ENCODE results near the gene RERE.

Gene RERE

DNA sequence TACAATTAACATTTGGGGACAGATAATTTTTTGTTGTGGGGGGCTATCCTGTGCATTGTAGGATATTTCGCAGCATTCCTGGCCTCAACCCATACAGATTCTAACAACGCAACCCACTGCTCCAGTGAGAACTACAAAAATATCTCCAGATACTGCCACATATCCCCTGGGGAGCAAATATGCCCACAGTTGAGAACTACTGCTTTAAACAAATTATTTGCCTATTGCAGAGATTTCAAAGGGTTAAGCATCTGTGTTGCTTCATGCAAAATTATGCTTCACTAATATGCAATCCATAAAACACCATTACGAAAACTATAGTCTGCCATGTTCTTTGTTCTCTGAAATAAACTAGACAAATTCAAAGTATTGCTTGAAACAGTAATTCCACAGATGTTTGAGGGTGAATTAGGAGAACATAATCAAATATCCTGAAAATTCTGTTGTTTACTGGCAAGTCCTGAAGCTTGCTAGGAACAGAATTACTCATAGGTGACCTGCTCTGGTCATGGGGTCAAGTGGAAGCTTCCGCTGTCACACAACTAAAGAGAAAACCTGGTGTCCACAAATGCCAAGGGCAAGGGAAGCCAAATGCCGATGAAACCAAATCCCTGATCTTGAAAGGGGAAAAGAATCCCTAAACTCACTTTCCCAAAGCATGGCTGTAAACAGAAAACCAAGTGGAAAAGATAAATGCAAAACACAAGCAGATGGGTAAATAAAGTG is 149.4 kb downstream of the RERE start:
- no peak for DNase-seq (ENCODE audit: low read depth in 2 of 2)

DNA sequence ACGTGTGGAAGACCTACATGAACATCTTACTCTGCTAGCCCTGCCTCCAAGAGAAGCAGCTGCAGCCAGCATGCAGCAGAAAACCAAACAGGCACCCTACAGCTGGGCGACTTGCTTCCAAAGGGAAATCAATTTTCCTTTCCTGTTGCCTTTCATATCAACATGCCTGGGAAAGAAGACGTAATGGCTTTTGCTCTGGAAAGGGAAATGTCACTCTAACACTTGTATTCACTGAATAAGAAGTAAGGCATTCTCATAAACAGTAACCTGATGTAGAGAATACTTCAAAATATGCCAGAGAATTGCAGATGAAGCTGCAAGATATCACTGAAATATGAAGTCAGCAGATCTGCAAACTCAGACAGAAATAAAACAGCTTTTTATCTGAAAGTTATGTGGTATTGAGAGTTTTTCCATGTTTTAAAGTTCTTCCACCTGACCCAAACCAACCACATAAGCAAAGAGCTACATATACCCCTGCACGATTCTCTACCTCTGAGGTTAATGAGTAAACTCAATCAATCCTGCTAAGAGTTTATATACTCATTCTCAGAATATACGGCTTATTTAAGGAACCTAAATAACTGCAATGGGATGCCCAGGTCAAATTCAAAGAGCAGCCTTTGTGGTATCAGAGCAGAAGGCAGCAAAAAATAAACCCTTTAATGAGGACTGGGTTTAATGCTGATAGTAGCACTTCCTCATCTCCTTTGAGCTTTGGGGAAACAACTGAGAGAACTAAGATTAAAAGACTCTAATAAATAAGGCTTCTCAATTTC is 150.9 kb downstream of the RERE start:
- DNase-seq (ENCODE audit: low read depth in 2 of 2), result no peak

DNA sequence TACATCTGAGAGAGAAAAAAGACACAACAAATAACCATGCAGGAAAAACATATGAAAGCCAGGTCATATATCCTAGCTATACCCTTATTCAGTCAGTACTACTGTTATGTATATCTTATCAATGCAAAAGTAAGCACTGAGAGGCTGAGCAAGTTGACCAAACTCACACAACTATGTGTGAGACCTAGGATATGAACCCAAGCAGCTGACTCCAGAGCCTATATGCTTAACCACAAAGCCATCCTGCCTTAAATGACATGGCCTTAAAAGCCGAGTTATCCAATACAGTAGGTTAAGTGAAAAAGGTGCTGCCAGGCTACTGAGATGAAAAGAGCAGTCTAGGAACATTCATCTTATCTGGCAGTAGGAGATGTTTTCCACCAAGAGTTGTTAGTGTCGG is 151.6 kb downstream of the RERE start:
- no peak for DNase-seq (ENCODE audit: low read depth in 2 of 2)

DNA sequence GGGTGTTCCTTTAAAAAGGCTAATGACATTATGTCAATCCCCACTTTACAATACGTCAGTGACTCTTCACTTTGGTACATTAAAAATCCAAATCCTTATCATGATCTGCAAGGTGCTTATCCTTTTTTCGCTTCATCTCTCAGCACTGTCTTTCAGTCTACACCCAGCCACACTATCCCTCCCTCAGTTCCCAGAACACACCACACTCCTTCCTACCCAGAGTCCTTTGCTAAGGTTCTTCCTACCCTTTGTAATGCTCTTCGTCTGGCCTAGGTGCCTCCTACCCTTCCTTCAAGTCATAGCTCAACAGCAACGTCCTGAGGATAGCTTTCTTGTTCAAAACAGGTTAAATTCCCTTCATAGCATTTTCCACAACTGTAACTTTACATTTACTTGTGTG is 152.6 kb downstream of the RERE start:
- DNase-seq (ENCODE audit: low read depth in 2 of 2), result no peak

DNA sequence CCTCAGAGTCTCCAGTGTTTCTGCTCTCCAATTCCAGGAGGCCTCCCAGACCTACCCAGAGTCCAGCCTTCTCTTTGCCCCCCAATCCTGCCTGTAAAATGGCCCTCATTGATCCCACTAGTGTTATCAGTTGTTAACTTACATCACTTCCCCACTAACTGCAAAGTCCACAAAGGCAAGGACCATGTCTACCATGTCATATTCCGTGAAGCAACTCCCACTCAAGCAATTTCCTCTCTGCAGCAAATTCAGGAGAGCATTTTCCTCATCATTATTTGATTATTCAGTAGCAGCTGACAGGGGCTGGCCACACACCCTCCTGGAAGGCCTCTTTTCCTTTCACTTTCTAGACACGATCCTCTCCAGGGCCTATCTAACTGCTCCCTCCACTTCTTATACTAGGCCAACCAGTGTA is 153.5 kb downstream of the RERE start:
- DNase-seq (ENCODE audit: low read depth in 2 of 2), result no peak

DNA sequence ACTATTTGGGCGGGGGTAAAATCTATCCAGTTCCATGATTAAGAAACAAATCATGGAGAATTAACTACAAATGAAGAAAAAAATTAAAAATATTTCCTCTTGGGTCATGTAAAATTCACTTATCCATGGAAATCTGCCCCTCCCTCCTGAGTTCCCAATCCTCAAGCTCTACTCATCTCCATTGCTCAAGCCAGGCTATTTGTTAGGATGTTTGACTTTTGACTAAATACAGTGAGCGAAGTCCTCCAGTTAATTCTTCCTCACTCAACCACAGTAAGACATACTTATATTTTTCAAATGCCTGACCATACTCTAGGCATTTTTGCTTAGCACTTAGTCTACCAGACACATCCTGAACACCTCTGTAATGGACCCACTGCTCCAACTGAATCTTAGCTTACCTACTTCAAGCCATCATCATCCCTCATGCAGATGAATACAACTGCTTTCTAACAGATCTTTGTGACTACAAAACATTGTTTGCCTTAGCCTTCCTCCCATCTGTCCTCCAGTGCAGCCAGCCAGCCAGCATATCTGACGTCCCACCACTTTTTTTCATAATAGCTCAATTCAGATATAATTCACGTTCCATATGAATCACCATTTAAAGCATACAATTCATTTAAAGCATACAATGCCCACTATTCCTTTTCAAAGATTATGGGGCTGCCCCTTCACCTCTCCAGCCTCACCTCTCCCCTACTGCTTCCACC is 154.2 kb downstream of the RERE start:
- DNase-seq (ENCODE audit: low read depth in 2 of 2), result no peak

DNA sequence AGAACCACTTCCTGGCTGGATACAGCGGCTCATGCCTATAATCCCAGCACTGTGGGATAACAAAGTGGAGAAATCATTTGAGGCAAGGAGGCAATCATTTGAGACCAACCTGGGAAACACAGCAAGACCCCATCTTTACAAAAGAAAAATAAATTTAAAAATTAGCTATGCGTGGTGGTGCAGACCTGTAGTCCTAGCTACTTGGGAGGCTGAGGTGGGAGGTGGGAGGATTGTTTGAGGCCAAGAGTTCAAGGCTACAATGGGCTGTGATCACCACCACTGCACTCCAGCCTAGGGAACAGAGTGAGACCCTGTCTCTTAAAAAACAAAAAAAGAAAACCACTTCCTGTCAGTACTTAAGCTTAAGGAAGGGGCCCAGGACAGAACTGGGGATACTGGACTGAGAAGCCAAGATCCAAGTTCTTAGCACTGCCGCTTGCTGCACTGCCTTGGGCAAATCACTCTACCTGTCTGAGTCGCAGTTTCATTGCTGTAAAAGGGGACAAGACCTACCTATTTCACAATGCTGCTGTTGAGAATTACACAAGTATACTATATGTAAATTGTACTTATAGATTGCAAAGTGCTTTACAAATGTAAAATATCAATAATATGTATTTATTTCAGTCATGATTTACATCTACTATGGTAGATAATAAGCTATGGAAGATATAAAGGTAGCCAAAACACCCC is 154.9 kb downstream of the RERE start:
- DNase-seq (ENCODE audit: low read depth in 2 of 2), result no peak

DNA sequence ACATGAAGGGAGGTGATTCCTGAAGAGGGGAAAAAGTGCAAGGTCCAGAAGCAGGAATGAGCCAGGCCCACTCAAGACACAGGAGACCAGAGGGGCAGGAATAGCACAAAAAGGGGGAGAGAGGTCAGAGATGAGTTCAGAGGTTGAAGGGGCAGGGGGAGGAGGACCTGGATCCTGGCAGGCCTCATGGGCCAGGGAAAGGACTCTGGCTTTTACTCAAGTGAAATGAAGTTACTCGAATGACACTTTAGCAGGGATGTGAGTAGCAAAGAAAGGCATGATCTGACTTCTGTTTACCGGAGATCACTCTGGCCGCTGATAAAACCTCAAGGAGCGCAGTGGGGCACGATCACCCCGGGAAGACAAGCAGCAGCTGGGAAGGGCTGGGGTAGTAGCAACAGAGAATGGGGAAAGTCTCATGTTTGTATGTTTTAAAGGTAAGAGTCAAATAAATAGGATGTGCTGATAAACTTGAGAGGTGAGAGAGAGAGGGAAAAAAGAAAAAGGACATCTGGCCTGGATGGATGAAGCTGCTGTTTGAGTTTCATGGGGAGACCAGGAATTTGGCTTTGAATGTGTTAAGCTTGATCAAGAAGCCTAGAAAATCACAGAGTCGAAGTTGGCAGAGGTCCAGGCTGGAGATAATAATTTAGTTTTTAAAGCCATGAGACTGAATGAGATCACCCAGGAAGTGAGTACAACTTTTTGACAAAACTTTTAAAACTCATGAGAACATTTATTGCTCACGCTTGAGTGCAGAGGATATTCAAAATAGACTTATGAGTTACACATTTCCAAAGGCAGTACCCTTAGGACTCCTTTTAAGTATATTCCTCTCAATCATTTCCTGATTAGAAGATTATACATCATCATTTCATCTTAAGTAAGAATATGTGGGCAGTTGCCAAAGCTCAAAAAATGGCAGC is 156.0 kb downstream of the RERE start:
- no peak for DNase-seq (ENCODE audit: low read depth in 2 of 2)

DNA sequence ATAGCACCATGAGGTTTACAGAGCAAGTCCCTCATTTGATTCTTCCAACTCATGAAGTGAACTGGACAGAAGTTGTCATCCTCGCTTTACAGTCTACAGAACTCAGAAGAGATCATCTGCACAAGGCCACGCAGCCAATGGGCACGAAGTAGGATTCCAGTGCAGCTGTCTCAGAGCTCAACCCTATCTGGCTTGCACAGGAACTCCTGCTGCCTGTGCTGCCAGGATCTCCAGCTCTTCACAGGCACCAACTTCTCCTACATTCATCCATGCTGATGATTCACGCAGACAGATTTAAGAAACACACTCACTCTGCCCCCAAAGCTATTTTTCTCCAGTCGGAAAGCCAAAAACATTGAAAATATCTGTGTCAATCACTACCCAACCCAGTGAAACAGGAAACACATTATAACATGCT is 157.0 kb downstream of the RERE start:
- DNase-seq (ENCODE audit: low read depth in 2 of 2), result no peak

DNA sequence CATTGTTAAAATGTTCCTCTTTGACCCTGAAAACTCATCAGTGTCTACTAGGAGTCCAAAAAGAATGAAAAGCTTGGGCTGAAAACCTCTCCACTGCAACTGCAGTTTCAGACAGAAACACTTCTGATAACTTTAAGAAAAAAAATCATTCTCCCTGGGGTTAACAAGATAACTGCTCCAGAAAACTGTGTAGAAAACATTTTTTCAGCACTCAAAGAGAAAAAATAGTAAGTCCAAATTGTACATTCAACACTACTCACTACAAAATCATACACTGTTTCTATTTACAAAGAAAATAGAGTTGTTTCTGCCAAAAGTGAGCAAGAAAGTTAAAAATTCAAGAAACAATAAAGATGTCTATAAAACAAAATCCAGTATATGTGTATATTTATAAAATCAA is 157.8 kb downstream of the RERE start:
- DNase-seq (ENCODE audit: low read depth in 2 of 2), result no peak

DNA sequence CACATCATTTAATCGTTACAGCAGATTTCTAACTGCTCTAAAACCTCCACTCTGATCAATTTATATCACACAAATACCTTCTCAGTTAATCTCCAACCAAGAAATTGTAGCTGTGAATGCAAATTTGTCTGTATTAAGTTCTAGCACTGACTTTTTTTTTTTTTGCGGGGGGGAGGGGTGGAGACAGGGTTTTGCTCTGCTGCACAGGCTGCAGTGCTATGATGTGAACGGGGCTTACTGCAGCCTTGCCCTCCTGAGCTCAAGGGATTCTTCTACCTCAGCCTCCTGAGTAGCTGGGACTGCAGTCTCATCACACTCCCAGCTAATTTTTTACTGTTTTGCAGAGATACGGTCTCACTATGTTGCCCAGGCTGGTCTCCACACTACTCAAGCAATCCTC is 163.6 kb downstream of the RERE start:
- no peak for DNase-seq (ENCODE audit: low read depth in 2 of 2)

DNA sequence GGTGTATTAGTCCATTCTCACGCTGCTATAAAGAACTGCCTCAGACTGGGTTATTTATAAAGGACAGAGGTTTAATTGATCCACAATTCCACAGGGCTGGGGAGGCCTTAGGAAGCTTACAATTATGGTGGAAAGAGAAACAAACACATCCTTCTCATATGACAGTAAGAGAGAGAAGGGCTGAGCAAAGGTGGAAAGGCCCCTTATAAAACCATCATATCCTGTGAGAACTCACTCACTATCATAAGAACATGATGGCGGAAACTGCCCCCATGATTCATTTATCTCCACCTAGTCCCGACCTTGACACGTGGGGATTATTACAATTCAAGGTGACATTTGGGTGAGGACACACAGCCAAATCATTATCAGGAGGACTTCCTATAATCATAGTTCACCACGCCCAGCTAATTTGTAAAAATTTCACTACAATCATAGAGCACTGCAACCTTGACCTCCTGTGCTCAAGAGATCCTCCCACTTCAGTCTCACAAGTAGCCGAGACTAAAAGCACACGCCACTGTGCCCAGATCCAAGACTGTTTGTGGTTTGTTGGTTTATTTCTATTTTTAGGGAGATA is 164.9 kb downstream of the RERE start:
- DNase-seq (ENCODE audit: low read depth in 2 of 2), result no peak

DNA sequence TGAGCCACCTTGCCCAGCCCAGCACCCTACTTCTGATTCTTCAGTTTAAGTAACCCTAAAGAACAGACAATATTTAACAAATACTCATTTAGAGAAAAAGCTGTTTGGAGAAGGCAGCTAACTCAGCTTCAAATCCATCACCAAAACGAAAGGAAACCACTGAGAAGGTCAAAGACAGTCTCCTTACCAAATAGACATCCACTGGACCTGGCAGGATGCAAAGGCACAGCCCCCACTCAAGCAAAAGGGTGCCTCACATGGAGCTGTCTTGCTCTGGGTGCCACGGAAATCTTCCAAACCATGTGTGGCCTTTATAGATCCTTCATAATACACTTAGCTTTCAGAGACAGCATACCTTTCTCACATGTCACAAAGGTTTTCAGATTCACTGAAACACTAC is 165.5 kb downstream of the RERE start:
- DNase-seq (ENCODE audit: low read depth in 2 of 2), result no peak

DNA sequence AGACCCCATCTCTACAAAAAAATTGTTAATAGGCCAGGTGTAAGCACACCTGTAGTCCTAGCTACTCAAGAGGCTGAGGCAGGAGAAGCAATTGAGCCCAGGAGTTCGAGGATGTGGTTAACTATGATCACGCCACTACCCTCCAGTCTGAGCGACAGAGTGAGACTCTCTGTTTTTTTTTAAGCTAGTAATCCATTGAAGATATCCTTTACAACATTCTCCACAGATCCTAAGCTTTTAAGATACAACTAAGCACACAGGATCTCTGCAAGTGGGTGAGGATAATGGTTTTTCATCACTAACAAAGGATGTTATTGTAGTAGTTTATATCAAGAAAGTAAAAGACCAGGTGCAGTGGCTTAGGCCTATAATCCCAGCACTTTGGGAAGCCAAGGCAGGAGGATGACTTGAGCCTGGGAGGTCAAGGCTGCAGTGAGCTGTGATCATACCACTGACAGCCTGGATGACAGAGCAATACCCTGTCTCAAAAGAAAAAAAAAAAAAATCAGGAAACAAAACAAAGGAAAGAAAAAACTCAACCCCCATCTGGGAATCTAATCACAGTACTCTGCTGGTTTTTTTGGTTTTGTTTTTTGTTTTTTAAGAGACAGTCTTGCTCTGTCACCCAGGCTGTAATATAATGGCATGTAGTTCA is 166.1 kb downstream of the RERE start:
- no peak for DNase-seq (ENCODE audit: low read depth in 2 of 2)

DNA sequence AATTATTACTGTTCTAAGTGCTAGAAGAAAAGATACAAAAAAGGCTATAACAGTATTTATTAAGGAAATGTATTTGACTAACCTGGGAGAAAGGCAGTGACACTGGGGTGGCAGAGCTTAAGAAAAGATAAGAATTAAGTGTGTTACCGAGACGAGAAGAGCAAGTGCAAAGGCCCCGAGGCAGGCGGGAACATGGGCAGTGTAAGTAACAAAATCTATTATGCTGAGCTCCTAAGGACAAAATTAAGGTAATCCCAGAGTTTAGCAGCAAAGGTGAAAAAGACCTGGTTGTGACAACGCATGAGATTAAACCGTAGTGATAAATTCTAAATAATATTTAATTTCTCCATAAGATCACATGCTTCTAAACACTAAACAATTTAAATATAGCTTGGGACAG is 167.6 kb downstream of the RERE start:
- no peak for DNase-seq (ENCODE audit: low read depth in 2 of 2)

DNA sequence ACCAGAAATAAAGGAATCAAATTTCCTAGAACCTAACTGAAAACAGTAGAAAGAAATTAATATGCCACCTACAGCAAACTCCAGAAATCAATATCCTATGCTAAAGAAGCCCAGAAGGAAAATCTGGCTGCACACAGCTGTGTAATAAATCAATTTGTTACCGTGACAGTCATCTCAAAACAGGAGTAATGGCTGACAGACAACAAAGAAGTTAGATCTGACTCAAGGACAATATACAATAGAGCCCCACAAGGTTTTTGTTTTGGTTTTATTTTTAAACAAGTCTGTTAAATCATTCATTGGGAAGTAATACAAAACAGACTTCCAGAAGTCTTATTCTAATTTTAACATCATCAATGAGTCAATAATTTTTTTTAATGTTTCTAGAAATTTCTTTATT is 168.4 kb downstream of the RERE start:
- DNase-seq (ENCODE audit: low read depth in 2 of 2), result no peak

DNA sequence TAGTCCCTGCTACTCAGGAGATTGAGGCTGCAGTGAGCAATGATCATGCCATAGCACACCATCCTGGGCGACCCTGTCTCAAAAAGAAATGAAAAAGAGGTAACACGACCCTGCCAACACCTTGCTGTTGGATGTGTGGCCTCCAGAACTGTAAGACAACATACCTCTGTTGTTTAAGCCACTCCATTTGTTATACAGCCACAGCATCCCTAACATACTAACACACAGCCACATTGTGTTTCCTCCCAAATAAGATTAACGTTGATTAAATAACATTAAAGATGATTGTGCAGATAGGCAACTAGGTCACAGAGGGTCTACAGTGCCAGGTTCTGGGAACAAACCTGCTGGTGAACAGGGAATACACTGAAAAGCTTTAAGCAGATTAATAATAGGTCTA is 170.4 kb downstream of the RERE start:
- no peak for DNase-seq (ENCODE audit: low read depth in 2 of 2)

DNA sequence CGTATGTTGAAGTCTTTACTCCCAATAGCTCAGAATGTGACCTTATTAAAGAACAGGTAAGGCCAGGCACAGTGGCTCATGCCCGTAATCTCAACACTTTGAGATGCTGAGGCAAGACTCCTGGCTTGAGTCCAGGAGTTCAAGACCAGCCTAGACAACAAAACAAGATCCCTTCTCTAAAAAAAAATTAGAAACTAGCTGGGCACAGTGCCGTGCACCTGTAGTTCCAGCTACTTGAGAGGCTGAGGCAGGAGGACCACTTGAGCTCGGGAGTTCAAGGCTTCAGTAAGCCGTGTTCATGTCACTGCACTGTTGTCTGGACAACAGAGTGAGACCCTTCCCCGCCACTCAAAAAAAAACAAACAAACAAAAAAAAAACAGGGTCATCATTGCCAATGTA is 171.3 kb downstream of the RERE start:
- no peak for DNase-seq (ENCODE audit: low read depth in 2 of 2)

DNA sequence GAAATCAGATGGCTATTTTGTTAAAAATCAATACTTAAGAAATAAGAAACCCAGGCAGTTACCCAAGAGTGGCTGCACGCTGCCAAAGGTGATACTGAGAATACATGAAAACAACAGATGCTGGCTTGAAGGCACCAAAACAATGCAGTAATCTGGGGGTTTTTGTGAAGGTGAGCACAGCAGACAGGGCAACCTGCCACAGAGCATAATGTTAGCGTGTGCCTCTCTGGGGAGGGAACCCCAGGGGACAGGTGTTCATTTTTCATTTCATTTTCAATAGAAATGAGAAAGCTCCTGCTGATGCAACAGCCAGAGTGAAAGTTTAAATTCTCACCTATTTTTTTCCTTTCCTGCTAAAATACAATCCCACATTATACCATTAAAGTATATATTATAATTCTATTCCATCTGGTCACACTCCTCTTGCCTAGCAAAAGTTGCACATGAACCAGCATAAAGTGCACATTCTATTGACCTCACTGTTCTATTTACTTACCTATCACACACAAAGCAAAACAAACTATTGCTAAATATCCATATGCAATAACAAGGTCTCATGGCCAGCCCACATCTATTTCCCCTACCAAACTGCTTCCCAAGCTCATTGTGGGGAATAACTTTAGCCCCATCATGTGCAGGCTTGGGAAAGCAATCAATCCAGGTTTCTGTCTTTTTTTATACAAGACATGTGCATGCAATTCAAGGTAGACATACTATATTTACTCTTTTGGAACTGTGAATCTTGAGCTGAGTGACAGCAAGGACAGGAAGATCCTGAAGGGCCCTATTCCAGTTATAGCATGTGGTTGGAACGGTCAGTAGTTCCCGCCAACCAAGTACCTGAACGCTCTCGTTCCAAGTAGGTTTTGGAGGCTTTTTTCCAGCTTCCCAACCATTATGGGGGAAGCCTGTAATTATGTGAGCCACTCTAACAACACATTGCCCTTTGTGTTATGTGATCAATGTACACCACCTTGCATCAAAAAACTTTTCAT is 173.6 kb downstream of the RERE start:
- no peak for DNase-seq (ENCODE audit: low read depth in 2 of 2)
